HG02852 (cell line): Measurements from ENCODE around the gene MDC1.

Experiments
- ATAC-seq: cut with Tn5 transposase; IDR thresholded peaks from one replicate; pipeline ENCODE4 v1.9.1; 2021; ENCODE audit warnings: mild to moderate bottlenecking, moderate library complexity; ENCODE audit not compliant: unreplicated experiment

The MDC1 gene

GRCh38 chr6:30705620-30706019, 11.5 kb downstream of the MDC1 start:
- ATAC-seq = no peak

DNA sequence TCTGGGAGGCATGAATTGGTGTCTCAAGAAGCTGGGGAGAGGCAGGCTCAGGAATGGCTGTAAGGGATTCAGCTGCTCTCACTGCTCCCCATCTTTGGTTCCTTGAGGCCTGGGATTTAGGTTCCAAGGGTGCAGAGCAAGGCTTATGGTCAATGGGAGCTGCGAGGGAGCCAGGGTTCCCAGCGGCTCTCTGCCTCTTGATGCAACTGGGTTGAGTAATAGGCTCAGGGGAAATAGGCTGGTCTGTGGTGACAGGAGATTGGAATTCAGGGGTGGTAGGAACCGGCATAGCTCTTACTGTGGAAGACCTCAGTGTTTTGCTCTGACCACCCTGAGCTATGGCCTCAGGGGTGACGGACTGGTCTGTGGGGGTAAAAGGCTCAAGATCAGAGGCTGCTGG, 13.3 kb downstream of the MDC1 start:
- no peak for ATAC-seq

DNA sequence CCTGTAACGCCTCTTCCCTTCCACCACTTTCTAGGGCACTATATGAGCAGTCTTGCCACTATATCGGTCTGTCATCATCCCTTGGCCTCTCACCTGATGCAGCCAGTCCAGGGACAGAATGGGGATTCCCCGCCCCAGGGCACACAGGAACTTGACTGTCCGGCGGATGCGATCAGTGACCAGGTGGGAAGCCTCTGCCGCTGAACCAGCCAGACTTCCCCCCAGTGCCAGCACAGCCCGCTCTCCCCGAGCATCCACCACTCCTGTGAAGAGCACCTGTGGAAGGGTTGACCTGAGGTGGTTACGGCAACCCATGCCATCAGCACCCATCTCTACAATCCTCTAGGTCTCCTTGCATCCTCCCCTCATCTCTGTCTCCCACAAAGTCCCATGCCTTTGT, 14.1 kb downstream of the MDC1 start:
- ATAC-seq = no peak

DNA sequence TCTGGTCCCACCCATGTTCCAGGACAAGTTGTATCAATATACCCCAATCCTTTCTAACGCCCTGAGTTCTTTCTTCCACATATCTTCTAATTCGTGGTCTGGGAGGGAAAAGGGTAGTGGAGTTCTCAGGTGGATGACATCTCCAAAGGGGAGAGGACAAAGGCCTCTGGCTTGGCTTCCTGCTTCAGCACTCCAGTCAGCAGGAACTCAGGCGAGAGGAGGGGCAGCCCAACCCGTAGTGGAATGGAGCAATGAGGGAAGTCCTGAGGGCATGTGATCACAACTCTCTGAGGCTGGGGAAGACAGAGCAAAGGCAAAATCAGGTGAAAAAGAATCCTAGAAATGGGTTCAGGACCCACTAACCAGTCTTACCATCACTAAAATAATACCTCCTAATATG, 16.7 kb downstream of the MDC1 start:
- no peak for ATAC-seq

DNA sequence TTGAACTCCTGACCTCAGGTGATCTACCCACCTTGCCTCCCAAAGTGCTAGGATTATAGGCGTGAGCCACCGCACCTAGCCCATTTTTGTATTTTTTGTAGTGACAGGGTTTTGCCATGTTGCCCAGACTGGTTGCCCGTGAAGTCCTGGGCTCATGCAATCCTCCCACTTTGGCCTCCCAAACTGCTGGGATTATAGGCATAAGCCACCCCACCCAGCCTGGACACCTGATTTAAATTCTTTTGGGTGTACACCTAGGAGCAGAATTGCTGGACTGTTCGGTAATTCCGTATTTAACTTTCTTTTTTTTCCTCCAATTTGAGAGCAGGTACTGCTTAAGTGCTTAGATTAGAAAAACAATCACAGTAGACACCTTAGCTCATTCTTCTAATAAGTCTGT, 20.6 kb downstream of the MDC1 start:
- ATAC-seq = no peak

DNA sequence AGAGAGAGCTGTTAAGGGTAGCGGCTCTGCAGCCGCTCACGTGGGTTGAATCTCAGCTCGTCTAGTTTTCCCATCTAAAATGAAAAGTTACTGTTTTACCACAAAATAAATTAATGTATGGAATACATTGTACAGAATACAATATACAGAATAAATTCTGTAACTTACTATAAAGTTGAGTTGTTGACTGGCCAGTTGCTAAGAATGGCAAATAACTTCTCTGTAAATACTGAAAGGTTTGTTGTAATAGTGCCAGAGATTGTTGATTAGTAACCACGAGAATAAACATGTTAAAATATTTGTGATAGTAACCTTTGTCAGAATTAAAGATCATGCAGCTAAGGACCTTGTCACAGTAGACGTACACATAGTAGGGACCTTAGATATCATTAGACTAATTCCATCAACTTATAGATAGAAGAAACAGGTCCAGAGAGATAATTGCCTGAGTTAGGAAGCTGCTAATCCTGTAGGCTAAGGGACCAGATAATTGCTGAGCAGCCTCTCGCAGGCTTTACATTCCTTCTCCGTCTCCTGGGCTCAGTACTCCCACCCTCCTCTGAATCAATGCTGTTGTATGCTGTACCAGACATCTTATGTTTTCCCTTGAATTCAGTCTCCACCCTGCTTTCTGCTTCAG, 25.8 kb downstream of the MDC1 start:
- ATAC-seq = no peak

- ATAC-seq = peak; percentile 37
Measured at GRCh38 chr6:30690403-30691207, 26.5 kb downstream of the MDC1 start, which contains the start of gene NRM. TSS of gene NRM (minus strand) at chr6:30690984. CDS start at chr6:30690974, 10 bp downstream.

GRCh38 chr6:30689985-30690384, 27.1 kb downstream of the MDC1 start:
- ATAC-seq = no peak

DNA sequence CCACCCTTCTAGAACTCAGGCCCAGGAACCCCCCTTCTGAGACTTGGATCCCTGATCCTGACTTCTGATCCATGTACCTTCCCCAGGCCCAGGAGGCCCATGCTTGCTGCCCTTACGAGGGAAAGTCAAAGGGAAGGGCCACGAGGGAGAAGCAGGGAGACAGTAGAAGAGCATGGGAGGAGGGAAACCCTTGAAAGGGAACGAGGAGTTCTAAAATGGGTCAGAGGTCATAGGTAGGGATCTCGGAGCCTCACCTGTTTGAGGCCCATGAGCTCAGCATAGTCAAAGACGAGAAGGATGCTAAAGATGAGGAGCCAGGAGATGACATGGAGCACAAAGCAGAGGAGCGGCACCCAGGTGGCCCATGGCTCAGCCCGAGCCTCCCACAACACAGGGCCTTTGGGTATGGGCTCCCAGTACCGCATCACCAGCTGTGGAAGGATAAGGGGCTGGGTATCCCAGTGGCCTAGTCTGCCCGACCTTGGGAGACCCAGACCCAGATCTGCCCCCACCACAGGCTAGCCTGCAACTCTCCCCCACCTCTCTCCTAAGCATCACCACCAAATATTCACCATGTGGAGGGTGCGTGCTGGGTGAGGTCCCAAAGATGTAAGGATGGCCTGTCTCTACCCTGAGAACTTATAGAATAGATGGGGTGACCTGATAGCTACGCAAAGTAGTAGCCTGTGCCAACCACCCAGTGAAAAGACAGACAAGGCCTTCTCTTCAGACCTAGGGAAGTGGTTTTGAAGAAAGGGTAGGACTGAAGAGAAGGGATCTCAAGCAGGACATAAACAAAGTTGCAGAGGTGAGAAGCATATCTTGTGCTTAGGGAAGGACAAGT, 27.8 kb downstream of the MDC1 start:
- ATAC-seq = no peak

DNA sequence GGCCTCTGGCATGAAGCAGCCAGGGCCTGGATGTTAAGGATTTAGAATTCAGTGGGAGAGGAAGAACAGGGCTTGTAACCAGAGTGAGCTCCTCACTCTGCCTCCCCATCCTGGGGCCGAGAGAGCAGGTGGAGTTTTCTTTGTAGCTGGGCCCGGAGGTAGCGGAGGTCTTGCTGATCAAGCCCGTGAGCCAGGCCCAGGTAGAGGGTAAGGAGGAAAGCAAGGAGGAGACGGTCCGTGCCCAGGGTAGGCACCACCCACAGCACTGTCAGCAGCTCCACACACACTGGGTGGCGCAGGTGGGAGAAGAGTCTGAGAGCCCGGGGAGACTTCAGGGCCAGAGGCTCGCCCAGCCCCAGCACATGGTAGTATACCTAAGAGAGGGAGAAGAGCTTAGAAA, 28.5 kb downstream of the MDC1 start:
- no peak for ATAC-seq

- no peak for ATAC-seq
Measured at GRCh38 chr6:30687659-30688431, 29.2 kb downstream of the MDC1 start.

- ATAC-seq = peak; percentile 40
Measured at GRCh38 chr6:30686908-30687658, 30.0 kb downstream of the MDC1 start.

DNA sequence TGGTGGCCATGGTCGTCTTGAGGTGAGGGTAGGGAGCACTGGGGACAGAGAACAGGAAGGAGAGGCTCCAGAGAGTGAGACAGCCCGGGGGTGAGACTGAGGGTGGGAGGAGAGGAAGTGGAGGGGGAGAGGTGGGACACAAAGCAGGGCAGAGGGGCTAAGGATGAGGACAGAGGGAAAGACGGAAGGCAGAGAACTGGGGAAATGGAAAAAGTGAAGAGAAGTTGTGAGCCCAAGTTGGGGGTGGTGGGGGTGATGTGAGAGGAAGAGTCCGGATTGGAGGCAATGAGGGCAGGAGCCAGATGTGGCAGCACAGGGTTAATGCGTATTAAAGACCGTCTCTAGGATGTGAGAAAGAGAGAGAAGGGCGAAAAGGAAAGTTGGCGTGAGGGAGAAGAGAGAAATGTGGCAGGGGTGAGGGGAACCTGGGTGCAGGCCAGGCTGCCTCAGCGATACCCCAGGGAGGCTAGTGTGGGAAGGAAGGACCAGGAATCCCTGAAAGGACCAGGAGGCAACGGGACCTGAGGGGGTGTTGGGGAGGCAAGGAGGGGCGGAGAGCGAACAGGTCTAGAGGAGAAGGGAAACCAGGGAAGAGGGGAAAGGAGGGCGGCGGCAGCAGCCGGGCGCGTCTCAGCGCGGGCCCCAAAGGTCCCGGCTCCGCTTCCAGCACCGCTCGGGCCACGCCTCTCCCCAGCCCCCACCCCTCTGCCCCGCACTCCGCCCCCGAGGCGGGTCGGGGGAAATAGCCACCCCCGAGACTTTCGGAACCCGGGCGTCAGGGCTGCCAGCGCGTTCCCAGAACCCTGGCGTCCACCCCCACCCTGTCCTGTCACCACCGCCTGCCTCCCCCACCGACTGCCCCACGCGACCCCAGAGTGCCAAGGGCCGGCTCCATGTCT, 30.8 kb downstream of the MDC1 start, which contains the start of gene PPP1R18:
Gene PPP1R18 (minus strand): TSS at position 637 of the 899 bp plus-strand sequence. CDS start 627 bp downstream, at position 10.
- peak; percentile 15 for ATAC-seq

GRCh38 chr6:30685157-30686008, 31.7 kb downstream of the MDC1 start:
- ATAC-seq = no peak

DNA sequence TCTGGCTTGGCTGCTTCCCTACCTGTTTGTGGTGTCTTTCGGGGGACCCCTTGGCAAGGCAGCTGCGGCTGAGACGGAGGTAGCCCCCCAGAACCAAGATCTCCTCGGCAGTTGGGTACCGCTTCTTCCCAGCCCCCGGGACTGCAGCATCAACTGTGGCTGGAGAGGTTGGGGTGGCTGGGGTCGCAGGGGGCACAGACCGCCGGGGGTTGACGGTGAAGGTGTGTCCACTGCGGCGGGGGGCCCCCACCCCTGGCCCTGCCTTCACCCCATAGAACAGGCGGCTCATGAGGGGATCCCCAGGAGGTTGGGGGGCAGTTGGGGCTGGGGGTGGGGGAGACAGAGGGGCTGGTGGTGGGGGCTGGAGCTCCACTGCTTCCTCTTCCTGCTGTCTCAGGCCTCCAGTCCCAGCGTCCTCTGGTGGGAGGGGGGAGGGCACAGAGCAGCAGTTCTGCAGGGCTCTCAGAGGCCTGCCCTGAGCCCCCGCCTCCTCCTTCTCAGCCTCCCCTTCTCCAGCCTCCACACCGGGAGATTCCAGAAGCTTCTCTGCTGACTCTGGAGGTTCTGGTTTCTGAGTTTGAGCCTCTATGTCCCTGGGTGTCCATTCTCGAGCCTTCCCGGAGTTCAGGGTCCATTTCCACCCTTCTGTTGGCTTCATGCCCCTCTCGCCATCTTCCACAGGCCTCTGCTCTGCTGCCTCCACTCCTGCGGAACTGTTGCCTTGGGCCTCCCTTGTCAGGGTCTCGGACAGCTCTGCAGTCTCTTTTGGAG, 32.5 kb downstream of the MDC1 start:
- ATAC-seq = no peak

- no peak for ATAC-seq
Measured at GRCh38 chr6:30683980-30684338, 33.1 kb downstream of the MDC1 start.
